ENCODE results near the gene KIAA1191. TPM values are rescaled to one million over a fixed set of nuclear protein-coding genes. Genes with fewer than 3 reads are reported as not detected.

KIAA1191 gene
- total and polyA plus RNA-seq, 2 of the 8 experiments (the other 6 are each of a cell fraction or from before 2014, with no cell fraction given) = 86.4 to 88.0 TPM

- Histone ChIP-seq H3K4me2 (ENCODE audit: insufficient read depth in 1 of 2, low read depth in 2 of 2, low read length in 2 of 2) (no peak overlapping the region), H3K56ac (replicated peaks; ENCODE audit: insufficient read length, low read depth, low read length) (no peak overlapping the region), H3K23ac (ENCODE audit: insufficient read length) (no peak overlapping the region), H3K27me3 (replicated peaks in 1 of 4; ENCODE audit: control insufficient read depth in 3 of 4, extremely low read depth in 1 of 4, insufficient read depth in 3 of 4, low read length in 3 of 4) (no peaks in the 10 kb centered on the region), H3K14ac (ENCODE audit: insufficient read length) (no peak overlapping the region), H2BK5ac (ENCODE audit: low read depth, low read length) (no peak overlapping the region), H3K23me2 (ENCODE audit: low read depth, low read length) (peaks cover 3% of the 10 kb centered on the region; the same call in 1 of the 2 replicates), H4K8ac (ENCODE audit: extremely low read depth, insufficient read depth, low read length) (no peak overlapping the region), H3K79me2 (ENCODE audit: control insufficient read depth in 1 of 2, insufficient read depth in 2 of 2, low read length in 2 of 2) (no peaks in the 10 kb centered on the region), H2AK5ac (ENCODE audit: low read depth, low read length) (no peak overlapping the region), H4K91ac (replicated peaks; ENCODE audit: insufficient read length, low read length) (no peak overlapping the region), H4K20me1 (replicated peaks in 1 of 2; ENCODE audit: control insufficient read depth in 1 of 2, insufficient read depth in 2 of 2, low read length in 2 of 2) (peaks cover 0 to 3% of the 10 kb centered on the region in 2 experiments), H2BK15ac (ENCODE audit: low read length) (no peak overlapping the region), H3K18ac (ENCODE audit: extremely low read depth, low read length) (no peak overlapping the region), H3K4me3 (ENCODE audit: extremely low read depth in 1 of 4, insufficient read depth in 2 of 4, low read depth in 3 of 4, low read length in 4 of 4) (no peak overlapping the region), H3K9ac (replicated peaks in 1 of 4; ENCODE audit: extremely low read depth in 1 of 4, low read depth in 3 of 4, low read length in 3 of 4) (no peak overlapping the region), H3K36me3 (ENCODE audit: control insufficient read depth in 2 of 4, insufficient read depth in 4 of 4, low read length in 3 of 4) (peaks cover 0 to 6% (median 3%) of the 10 kb centered on the region in 4 experiments; a peak in 2 of 8 replicates), H4K5ac (ENCODE audit: insufficient read length, low read depth, low read length) (no peak overlapping the region), H3K4ac (replicated peaks; ENCODE audit: insufficient read length, low read depth, low read length) (no peak overlapping the region), H3K9me3 (ENCODE audit: insufficient read depth in 2 of 2, low read depth in 1 of 2, low read length in 1 of 2) (no peaks in the 10 kb centered on the region), H2AFZ (ENCODE audit: low read length) (no peak overlapping the region), H2BK120ac (replicated peaks; ENCODE audit: low read depth, low read length) (no peak overlapping the region), H2BK20ac (ENCODE audit: low read length) (no peak overlapping the region), H3K4me1 (replicated peaks in 1 of 4; ENCODE audit: control insufficient read depth in 3 of 4, insufficient read depth in 4 of 4, low read length in 3 of 4) (no peaks in the 10 kb centered on the region), H2BK12ac (ENCODE audit: low read depth, low read length) (no peak overlapping the region), H3K27ac (ENCODE audit: low read depth, low read length) (no peak overlapping the region), H3K79me1 (ENCODE audit: low read depth, low read length) (no peaks in the 10 kb centered on the region)
- DNase-seq (ENCODE audit: low read depth in 1 of 2, low spot score in 2 of 2) (no peak), FAIRE-seq (no peak)
- ChIA-PET CTCF (ENCODE audit: partially characterized antibody) (interaction anchor here (1.1 kb wide), 1 partner anchor 643 kb away, joined by 4 read pairs; no protein-coding TSS in a partner anchor), POLR2A (ENCODE audit: partially characterized antibody) (interaction anchor here (5.0 to 10.1 kb wide), 2 partner anchors 12 kb away, joined by 15 to 93 read pairs; partner anchors contain the start of genes HIGD2A, KIAA1191 and NOP16)
- 89% methylated on average over 7 of the region's 7 CpGs; no CpG with 5 or more reads in 1 of the 2 experiments for WGBS, 2 experiments (ENCODE audit: extremely low coverage in 1 of 2, insufficient coverage in 1 of 2, insufficient read length in 1 of 2, insufficient replicate concordance in 2 of 2, low coverage in 1 of 2, low lambda C conversion rate in 2 of 2, missing lambda C conversion rate in 1 of 2)
- no peak for TF ChIP-seq YY1 (IDR thresholded peaks at IDR 0.05; ENCODE audit: low read depth, low read length)
- TF ChIP-seq SIN3A (conservative IDR thresholded peaks at IDR 0.05 in 1 of 2, IDR thresholded peaks at IDR 0.05 in 1 of 2; ENCODE audit: low read depth in 1 of 2, low read length in 2 of 2) = no peak
- no peak for TF ChIP-seq EZH2 (IDR thresholded peaks at IDR 0.05; ENCODE audit: low read depth, low read length, severe bottlenecking)
- no peak for TF ChIP-seq POLR2AphosphoS5 (IDR thresholded peaks at IDR 0.05; ENCODE audit: low read depth, low read length)
- no peak for TF ChIP-seq EP300 (IDR thresholded peaks at IDR 0.05; ENCODE audit: borderline replicate concordance in 1 of 2, low read depth in 2 of 2, low read length in 2 of 2)
- TF ChIP-seq CHD1 (IDR thresholded peaks at IDR 0.05; ENCODE audit: low read depth, low read length) = no peak
- no peak for TF ChIP-seq SUZ12 (IDR thresholded peaks at IDR 0.05; ENCODE audit: low read length)
- TF ChIP-seq ASH2L (IDR thresholded peaks at IDR 0.05; ENCODE audit: low read length) = no peak
- no peak for TF ChIP-seq GABPA (IDR thresholded peaks at IDR 0.05; ENCODE audit: borderline replicate concordance, insufficient read depth, low read length)
- TF ChIP-seq CREB1 (IDR thresholded peaks at IDR 0.05) = no peak
- TF ChIP-seq SAP30 (IDR thresholded peaks at IDR 0.05; ENCODE audit: insufficient read depth, insufficient replicate concordance, low read length) = no peak
- TF ChIP-seq MAX (IDR thresholded peaks at IDR 0.05) = no peak
These were observed 11.7 kb upstream of the KIAA1191 start for GRCh38 chr5:176373100-176373818.
